ENCODE results near the gene PGS1.
"Not testable (repeated sequence)": the region's sequence is repeated elsewhere in the genome, so short reads cannot be mapped to it uniquely, and the experiment has no call there.

Gene PGS1

DNA sequence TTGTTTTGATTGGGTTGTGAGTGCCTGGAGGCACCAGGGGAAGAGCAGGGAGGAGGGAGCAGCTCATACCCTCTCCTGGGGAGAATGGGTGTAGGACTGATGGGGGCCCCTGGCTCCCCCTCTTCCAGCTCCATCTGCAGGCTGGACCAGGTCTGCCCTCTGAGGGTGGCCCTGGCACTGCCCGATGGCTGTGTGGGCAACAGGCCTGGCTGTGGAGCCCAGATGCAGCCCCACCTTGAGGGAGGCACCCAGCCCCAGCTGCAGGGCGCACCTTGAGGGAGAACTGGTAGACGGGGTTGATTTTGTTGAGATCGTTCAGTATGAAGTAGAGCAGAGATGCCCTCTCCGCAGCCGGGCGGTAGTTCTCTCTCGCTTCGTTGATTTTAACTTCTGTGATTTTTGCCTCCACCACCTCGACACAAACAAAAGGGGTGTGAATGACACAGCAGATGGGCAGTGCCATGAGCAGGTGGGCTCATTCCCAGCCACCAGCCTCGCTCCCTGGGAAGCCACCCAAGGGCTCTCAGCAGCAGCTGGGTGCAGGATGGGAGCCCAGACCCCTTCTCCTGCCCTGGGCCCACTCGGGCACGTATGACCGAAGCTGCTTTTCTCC is 71.6 kb downstream of the PGS1 start:
- no peak for DNase-seq (ENCODE audit: low spot score)

DNA sequence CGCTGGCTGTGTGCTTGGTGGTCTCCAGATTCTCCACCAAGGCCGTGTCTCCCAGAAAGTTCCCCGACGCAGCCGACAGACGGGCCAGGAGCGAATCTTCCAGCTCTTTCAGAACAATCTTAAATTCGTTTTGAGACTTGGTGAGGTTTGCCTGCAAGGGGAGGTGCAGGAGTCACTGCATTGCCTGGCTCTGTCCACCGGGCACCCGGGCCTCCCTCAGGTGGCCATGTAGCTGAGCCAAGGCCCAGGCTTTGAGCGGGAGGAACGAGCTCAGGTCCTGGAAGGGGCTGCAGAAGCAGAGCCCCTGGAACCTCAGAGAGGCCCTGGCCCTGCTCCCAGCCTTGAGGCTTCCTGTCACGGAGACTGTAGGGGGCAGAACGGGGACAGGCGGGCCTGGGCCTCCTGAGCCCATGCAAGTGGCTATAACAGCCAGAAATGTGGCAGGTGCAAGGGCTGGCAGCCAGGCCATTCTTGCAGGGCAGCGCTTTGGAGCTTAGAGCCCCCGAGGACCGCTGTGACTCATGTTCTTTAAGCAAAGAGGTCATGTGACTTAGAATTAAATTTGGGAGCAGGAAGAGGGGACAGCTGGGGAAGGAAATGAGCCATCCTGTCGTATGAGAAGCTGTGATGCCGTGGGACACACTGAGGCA is 72.4 kb downstream of the PGS1 start:
- DNase-seq (ENCODE audit: low spot score) = no peak

DNA sequence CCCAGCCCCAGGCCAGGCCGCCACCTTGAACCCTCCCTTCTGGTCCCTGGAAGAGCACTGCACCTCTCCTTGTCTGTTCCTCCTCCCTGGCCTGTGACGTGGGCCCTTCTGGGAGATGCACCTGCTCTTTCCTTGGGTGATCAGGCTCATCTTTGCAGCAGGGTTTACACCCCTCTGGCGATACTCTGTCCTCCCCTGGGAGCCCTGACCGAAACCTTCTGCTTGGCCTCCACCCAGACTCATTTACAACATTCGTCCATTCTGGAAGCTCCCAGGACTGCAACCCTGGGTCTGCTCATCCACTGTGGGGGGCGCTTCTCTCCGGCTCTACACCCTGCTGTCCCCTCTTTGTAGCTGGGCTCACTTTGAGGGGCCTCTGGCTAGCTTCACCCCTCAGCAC is 73.3 kb downstream of the PGS1 start:
- DNase-seq (ENCODE audit: low spot score) = no peak

DNA sequence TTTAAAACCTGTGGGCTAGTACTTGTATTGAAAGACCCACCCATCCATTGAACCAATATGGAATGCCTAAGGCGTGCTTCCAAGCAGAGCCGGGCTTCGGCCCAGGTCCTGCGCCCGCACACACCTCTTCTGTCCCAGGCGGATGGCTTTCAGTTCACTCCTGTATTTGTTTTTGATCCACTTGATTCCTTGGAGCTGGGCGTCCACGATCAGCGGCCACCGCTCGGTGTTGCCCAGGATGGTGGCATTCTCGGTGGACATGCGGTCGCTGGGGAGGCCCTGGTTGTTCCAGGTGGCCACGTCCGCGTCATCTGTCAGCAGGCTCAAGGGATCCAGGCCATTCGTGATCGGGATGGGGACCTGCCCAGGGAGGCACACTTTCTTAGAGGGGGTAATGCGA is 75.9 kb downstream of the PGS1 start:
- no peak for DNase-seq (ENCODE audit: low spot score)

- DNase-seq (ENCODE audit: low spot score) = no peak
These were observed 79.6 kb downstream of the PGS1 start for GRCh38 chr17:78458091-78458490.

DNA sequence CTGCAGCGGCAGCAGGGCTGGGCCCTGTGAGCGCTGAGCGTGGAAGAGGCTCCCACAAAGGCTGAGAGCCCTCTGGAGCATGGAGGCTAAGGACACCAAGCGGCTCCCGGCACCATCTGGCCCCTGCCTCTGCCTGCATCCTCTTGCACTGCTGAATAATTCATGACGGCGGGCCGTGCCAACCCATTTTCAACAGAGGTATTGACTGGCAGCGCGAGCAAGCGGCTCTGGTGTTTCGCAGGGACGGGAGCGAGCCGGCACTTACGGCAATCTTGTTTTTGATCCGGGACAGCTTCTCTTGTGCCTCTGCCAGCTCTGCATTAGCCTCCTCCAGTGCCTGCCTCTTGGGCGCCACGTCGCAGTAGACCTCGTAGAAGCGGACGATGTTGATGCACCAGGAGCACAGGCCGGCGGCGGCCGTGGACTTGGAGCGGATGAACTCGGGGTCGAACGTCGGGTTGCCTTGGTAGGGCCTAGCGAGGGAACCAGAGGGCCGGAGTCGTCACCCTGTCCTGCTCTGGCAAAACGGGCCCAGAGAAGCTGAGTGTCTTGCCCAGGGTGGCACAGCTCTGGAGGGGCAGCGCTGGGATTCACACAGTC is 80.4 kb downstream of the PGS1 start:
- DNase-seq (ENCODE audit: low spot score) = no peak

- DNase-seq (ENCODE audit: low spot score) = no peak
These were observed 81.2 kb downstream of the PGS1 start for GRCh38 chr17:78459696-78460095.

DNA sequence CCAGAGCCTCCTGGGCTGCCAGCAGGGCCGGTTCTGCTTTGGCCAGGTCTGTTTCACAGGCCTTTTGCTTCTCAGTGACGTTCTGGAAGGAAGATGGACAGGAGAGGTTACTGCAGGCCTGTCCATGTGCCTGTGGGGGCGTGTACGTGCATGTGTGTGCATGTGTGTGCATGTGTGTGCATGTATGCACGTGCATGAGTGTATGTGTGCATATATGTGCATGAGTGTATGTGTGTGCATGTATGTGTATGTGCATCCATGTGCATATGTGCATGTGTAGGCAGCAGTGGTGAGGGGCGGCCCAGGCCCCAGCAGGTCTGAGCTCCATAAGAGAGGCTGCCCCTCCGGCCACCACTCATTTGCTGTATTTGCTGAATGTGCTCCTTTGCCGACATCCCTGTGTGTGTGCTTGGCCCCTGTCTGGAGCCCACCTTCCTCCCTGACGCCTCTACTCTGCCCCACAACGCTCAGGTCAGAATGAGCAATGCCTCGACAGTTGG is 81.8 kb downstream of the PGS1 start:
- DNase-seq (ENCODE audit: low spot score) = no peak

DNA sequence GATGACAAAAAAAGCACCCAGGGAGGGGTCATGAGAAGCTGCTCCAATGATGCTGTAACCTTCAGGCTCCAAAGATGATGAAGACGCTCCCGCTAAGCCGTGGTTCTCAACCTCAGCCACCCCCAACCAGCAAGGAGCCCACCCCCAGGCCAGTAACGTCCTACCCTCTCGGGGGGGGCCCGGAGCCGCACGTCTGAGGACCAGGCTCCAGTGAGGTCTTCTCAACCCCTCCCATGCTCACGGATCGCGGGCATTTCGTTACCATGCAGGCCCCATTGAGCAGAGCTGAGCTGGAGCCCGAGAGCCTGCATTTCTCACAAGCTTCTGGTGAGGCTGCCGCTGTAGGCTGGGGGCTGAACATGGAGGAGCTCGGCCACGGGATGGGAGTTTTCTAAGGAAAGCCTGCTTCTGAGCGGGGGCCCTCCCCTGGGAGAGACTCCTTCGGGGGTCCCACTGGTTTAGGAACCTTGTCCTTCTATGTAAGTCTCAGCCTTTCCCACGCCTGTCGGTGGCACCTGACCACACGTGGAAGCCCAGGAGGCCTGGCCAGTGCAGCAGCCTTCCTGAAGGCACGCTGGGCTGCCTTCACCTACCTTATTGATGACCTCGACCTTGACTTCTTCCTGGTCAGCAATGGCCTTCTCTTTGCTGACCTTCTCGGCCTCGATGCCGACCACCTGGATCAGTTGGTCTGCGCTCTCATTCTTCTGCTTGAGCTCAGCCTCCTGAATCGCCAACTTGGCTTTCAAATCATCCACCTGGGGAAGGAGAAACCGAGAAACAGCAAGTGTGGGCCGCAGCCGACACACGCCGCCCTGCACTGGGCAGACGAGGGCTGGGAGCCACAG is 82.7 kb downstream of the PGS1 start:
- no peak for DNase-seq (ENCODE audit: low spot score)

DNA sequence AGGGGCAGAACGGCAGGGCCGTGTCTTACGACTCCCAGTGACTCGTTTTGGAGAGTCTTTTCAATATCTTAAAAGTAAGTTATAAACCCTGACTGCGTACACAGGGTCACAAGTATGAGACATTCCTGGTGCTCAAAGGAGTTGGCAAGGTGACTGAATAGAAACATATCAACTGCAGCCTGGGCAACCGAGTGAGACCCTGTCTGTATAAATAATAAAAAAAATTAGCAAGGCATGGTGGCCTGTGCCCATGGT is 83.3 kb downstream of the PGS1 start:
- DNase-seq (ENCODE audit: low spot score) = no peak

GRCh38 chr17:78462148-78462547 is 83.7 kb downstream of the PGS1 start:
- no peak for DNase-seq (ENCODE audit: low spot score)

DNA sequence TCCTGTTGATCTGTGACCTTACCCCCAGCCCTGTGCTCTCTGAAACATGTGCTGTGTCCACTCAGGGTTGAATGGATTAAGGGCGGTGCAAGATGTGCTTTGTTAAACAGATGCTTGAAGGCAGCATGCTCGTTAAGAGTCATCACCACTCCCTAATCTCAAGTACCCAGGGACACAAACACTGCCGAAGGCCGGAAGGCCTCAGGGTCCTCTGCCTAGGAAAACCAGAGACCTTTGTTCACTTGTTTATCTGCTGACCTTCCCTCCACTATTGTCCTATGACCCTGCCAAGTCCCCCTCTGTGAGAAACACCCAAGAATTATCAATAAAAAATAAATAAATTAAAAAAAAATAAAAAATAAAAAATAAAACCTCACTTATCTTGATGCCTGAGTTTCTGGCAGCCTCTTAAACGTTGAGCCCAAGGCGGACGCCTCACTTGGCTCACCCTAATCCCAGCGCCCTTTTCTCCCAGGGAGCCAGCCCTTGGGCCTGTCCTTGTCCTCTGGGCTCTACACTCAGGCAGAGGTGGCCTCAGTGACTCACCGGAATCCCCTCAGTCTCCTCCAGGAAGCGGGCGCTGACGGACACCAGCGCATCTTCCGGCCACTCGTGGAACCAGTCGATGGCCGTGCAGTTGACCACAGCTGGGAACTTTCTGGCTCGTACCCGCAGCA is 87.8 kb downstream of the PGS1 start:
- not testable (repeated sequence) for DNase-seq (ENCODE audit: low spot score)

GRCh38 chr17:78466786-78467715 is 88.6 kb downstream of the PGS1 start:
- no peak for DNase-seq (ENCODE audit: low spot score)

- no peak for DNase-seq (ENCODE audit: low spot score)
These were observed 89.9 kb downstream of the PGS1 start for GRCh38 chr17:78468366-78468765.

DNA sequence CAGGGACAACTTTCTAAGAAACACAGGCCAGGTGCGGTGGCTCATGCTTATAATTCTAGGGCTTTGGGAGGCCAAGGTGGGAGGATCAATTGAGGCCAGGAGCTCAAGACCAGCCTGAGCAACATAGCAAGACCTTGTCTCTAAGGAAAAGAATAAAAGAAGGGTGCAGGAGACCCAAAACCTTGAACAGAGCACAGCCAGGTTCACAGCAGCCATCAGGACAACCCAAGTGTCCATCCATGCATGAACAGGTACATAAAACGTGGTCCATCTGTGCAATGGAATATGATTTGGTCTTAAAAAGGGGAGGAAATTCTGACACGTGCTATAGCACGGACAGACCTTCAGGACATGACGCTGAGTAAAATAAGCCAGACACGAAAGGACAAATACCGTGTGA is 91.0 kb downstream of the PGS1 start:
- no peak for DNase-seq (ENCODE audit: low spot score)

DNA sequence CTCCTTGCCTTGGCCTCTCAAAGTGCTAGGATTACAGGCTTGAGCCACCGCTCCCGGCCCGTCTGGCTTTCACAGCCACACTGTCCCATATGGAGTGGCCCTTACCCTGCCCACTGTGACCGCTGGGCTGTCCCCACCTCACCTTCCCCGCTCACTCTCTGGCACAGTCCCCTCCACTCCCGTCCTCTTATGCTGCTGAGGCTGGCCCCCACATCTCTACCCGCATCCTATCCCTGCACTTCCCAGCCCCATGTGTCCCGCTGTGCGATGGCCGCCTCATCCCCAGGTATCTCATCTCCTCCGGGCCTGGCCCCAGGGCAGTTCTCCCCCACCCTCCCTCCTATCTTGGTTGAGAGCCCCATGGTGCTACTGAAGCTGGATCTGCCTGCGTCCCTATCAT is 93.2 kb downstream of the PGS1 start:
- no peak for DNase-seq (ENCODE audit: low spot score)

GRCh38 chr17:78472035-78472905 is 93.8 kb downstream of the PGS1 start:
- no peak for DNase-seq (ENCODE audit: low spot score)

- DNase-seq (ENCODE audit: low spot score) = no peak
These were observed 95.6 kb downstream of the PGS1 start for GRCh38 chr17:78473951-78474613.
